Measurements from ENCODE around the gene LIPG. TPM values are rescaled to one million over a fixed set of nuclear protein-coding genes. Genes with fewer than 3 reads are reported as not detected.

Gene LIPG
- total RNA-seq, 4 donors from 2014 or later, result 0.06 to 11.9 (median 1.3) TPM; not detected in 1

- Histone ChIP-seq H3K4me3 (no peak overlapping the region), H3K9me3 (no peaks in the 10 kb centered on the region), H3K27ac (replicated peaks in 1 of 4) (no peak overlapping the region), H3K27me3 (peaks cover 0 to 5% (median 0%) of the 10 kb centered on the region in 4 donors), H3K36me3 (no peaks in the 10 kb centered on the region), H3K4me1 (no peaks in the 10 kb centered on the region)
- WGBS, result 82% methylated on average over 2 of the region's 2 CpGs
- TF ChIP-seq EP300 (IDR thresholded peaks at IDR 0.05) (no peak), POLR2A (IDR thresholded peaks at IDR 0.05; ENCODE audit: low read depth) (no peak), POLR2AphosphoS5 (IDR thresholded peaks at IDR 0.05) (no peak), CTCF (IDR thresholded peaks at IDR 0.05) (no peak)
- intact Hi-C loops (cut with DNase I), result no loop called here
- peak; percentile 64 for DNase-seq (ENCODE audit: extremely low spot score)
These were observed 37.5 kb upstream of the LIPG start for GRCh38 chr18:49524349-49524748.

- WGBS, result 97% methylated on average over 2 of the region's 2 CpGs
- DNase-seq (ENCODE audit: extremely low spot score), result peak; percentile 57
- intact Hi-C loops (cut with DNase I), result no loop called here
- Histone ChIP-seq H3K27me3 (peaks cover 0 to 5% (median 0%) of the 10 kb centered on the region in 4 donors), H3K4me1 (no peaks in the 10 kb centered on the region), H3K27ac (replicated peaks in 1 of 4) (no peak overlapping the region), H3K36me3 (no peaks in the 10 kb centered on the region), H3K4me3 (no peak overlapping the region), H3K9me3 (no peaks in the 10 kb centered on the region)
- TF ChIP-seq POLR2A (IDR thresholded peaks at IDR 0.05; ENCODE audit: low read depth), result no peak
- TF ChIP-seq EP300 (IDR thresholded peaks at IDR 0.05), result no peak
- TF ChIP-seq POLR2AphosphoS5 (IDR thresholded peaks at IDR 0.05), result no peak
- TF ChIP-seq CTCF (IDR thresholded peaks at IDR 0.05), result no peak
These were observed 36.9 kb upstream of the LIPG start for GRCh38 chr18:49524951-49525350.

GRCh38 chr18:49525981-49526380 lies 35.9 kb upstream of the LIPG start:
- H3K36me3 ChIP-seq, result no peaks in the 10 kb centered on the region
- peaks cover 0 to 5% (median 0%) of the 10 kb centered on the region in 4 donors for H3K27me3 ChIP-seq
- peak; percentile 91 for DNase-seq (ENCODE audit: extremely low spot score)
- WGBS, result 94% methylated on average over 2 of the region's 2 CpGs
- TF ChIP-seq EP300 (IDR thresholded peaks at IDR 0.05) (no peak), CTCF (IDR thresholded peaks at IDR 0.05) (no peak), POLR2A (IDR thresholded peaks at IDR 0.05; ENCODE audit: low read depth) (no peak), POLR2AphosphoS5 (IDR thresholded peaks at IDR 0.05) (no peak)
- intact Hi-C loops (cut with DNase I), result no loop called here
- H3K9me3 ChIP-seq, result no peaks in the 10 kb centered on the region
- no peak overlapping the region for H3K27ac ChIP-seq (replicated peaks in 1 of 4)
- no peaks in the 10 kb centered on the region for H3K4me1 ChIP-seq
- H3K4me3 ChIP-seq, result no peak overlapping the region

- intact Hi-C loops (cut with DNase I), result no loop called here
- no peak overlapping the region for H3K27ac ChIP-seq (replicated peaks in 1 of 4)
- H3K27me3 ChIP-seq, result peaks cover 0 to under 1% (median 0%) of the 10 kb centered on the region in 4 donors
- no peak for TF ChIP-seq CTCF (IDR thresholded peaks at IDR 0.05)
- TF ChIP-seq POLR2AphosphoS5 (IDR thresholded peaks at IDR 0.05), result no peak
- H3K36me3 ChIP-seq, result no peaks in the 10 kb centered on the region
- H3K4me1 ChIP-seq, result no peaks in the 10 kb centered on the region
- 68% methylated on average over 8 of the region's 8 CpGs for WGBS
- no peak overlapping the region for H3K4me3 ChIP-seq
- H3K9me3 ChIP-seq, result no peaks in the 10 kb centered on the region
- no peak for DNase-seq (ENCODE audit: extremely low spot score)
These were observed 34.1 kb upstream of the LIPG start for GRCh38 chr18:49527631-49528327.

GRCh38 chr18:49529596-49529995 lies 32.3 kb upstream of the LIPG start:
- H3K27me3 ChIP-seq, result no peaks in the 10 kb centered on the region
- no peaks in the 10 kb centered on the region for H3K9me3 ChIP-seq
- H3K27ac ChIP-seq (replicated peaks in 1 of 4), result no peak overlapping the region
- H3K4me3 ChIP-seq, result no peak overlapping the region
- no peaks in the 10 kb centered on the region for H3K36me3 ChIP-seq
- DNase-seq (ENCODE audit: extremely low spot score), result no peak
- WGBS, result 69% methylated on average over 3 of the region's 3 CpGs
- intact Hi-C loops (cut with DNase I), result no loop called here
- no peaks in the 10 kb centered on the region for H3K4me1 ChIP-seq
- TF ChIP-seq EP300 (IDR thresholded peaks at IDR 0.05) (no peak), CTCF (IDR thresholded peaks at IDR 0.05) (no peak), POLR2AphosphoS5 (IDR thresholded peaks at IDR 0.05) (no peak), POLR2A (IDR thresholded peaks at IDR 0.05; ENCODE audit: low read depth) (no peak)

Measured in esophagus muscularis mucosa (tissue), 4 donors.